Tongue (tissue), 2 donors: ENCODE results near the gene THEMIS. TPM values are rescaled to one million over a fixed set of nuclear protein-coding genes. Genes with fewer than 3 reads are reported as not detected.

Source experiments
- DNase-seq: peaks from one replicate; pipeline ENCODE4 v3.0.0-alpha.2; 2015
- total RNA-seq: library from RNA; depleted of rRNA; stranded (reverse); fragments of >200 nt; gene quantifications from one replicate; pipeline ENCODE4 v1.2.3, GENCODE V29; 2014

Gene THEMIS
- total RNA-seq, 1 donor from 2014 or later = not detected

GRCh38 chr6:127858727-127859391 lies 42.0 kb downstream of the THEMIS start:
- no peak for DNase-seq

- DNase-seq = no peak
Measured at GRCh38 chr6:127857051-127857637, 43.7 kb downstream of the THEMIS start.

- DNase-seq = peak; percentile 41
Measured at GRCh38 chr6:127855542-127856159, 45.2 kb downstream of the THEMIS start.

- DNase-seq = no peak
Measured at GRCh38 chr6:127854009-127854408, 46.8 kb downstream of the THEMIS start.

- DNase-seq = no peak
Measured at GRCh38 chr6:127851197-127851596, 49.7 kb downstream of the THEMIS start.

GRCh38 chr6:127845242-127845641 lies 55.6 kb downstream of the THEMIS start:
- DNase-seq = no peak

GRCh38 chr6:127844529-127844928 lies 56.3 kb downstream of the THEMIS start:
- no peak for DNase-seq

- no peak for DNase-seq
Measured at GRCh38 chr6:127843582-127843981, 57.3 kb downstream of the THEMIS start.

GRCh38 chr6:127842562-127842961 lies 58.3 kb downstream of the THEMIS start:
- no peak for DNase-seq

- no peak for DNase-seq
Measured at GRCh38 chr6:127841811-127842210, 59.0 kb downstream of the THEMIS start.

- DNase-seq = no peak
Measured at GRCh38 chr6:127834136-127834535, 66.7 kb downstream of the THEMIS start.

GRCh38 chr6:127833336-127833735 lies 67.5 kb downstream of the THEMIS start:
- DNase-seq = no peak

- DNase-seq = no peak
Measured at GRCh38 chr6:127832381-127832780, 68.5 kb downstream of the THEMIS start.

GRCh38 chr6:127824061-127824460 lies 76.8 kb downstream of the THEMIS start:
- no peak for DNase-seq

- no peak for DNase-seq
Measured at GRCh38 chr6:127821431-127821830, 79.4 kb downstream of the THEMIS start.

- no peak for DNase-seq
Measured at GRCh38 chr6:127818149-127818548, 82.7 kb downstream of the THEMIS start.

- no peak for DNase-seq
Measured at GRCh38 chr6:127816643-127817042, 84.2 kb downstream of the THEMIS start.

GRCh38 chr6:127813699-127814027 lies 87.2 kb downstream of the THEMIS start:
- no peak for DNase-seq

GRCh38 chr6:127812985-127813698 lies 87.7 kb downstream of the THEMIS start:
- no peak for DNase-seq

- no peak for DNase-seq
Measured at GRCh38 chr6:127811900-127812570, 88.8 kb downstream of the THEMIS start.

- DNase-seq = no peak
Measured at GRCh38 chr6:127807806-127808517, 92.9 kb downstream of the THEMIS start.

- DNase-seq = no peak
Measured at GRCh38 chr6:127796713-127797112, 104.1 kb downstream of the THEMIS start.
